ENCODE data around the gene RNASE8.

Gene RNASE8

DNA sequence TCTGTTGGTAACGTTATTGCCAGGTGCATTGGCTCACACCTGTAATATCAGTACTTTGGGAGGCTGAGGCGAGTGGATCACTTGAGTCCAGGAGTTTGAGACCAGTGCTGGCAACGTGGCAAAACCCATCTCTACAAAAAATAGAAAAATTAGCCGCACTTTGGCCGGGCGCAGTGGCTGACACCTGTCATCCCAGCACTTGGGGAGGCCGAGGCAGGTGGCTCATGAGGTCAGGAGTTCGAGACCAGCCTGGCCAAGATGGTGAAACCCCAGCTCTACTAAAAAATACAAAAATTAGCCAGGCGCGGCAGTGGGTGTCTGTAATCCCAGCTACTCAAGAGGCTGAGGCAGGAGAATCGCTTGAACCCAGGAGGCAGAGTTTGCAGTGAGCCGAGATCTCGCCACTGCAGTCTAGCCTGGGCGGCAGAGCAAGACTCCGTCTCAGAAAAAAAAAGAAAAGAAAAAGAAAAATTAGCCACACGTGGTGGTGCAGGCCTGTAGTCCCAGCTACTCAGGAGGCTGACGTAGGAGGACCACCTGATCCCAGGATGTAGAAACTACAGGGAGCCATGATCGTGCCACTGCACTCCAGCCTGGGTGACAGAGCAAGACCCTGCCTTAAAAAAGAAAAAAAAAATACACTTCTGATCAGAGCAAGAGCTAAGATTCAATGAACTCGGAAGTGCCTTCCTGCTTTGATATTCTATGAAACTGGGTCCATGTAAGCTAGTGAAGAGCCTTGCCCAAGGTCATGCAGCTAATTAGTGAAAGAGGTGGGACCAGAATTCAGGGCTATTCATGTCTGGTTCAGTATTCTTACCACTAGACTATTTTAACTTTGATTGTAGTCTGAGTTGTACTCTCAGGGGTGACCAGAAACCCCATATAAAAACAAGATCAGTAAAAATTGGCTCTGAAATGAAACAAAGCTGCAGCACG, 4.2 kb upstream of the RNASE8 start:
- DNase-seq (ENCODE audit: low read depth in 2 of 2) = no peak

DNA sequence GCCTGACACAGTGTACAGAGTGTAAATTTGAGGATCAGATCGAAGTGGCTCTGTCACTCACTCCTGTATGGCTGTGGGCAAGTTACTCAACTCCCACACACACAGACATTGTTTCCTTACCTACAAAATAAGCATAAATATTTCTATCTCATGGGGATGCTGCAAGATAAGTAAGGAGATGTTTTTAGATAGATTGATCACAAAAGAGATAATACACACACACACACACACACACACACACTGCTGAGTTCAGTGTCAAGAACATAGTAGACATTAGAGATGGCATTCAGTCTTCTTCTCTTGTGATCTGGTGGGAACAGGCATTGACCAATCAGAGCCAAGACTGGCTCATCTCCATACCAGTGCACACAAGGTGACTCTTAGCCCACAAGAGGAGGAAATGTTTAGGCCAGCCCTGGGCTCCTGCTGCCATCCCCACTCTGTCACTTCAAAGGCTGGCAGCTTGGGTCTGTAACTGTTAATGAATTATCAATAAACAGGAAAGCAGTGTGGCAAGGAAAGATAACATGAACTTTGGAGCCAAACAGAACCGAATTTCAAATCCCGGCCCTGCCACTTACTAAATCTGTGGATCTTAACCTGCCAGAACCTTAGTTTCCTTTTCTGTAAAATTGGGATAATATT, 3.4 kb upstream of the RNASE8 start:
- DNase-seq (ENCODE audit: low read depth in 2 of 2) = no peak

DNA sequence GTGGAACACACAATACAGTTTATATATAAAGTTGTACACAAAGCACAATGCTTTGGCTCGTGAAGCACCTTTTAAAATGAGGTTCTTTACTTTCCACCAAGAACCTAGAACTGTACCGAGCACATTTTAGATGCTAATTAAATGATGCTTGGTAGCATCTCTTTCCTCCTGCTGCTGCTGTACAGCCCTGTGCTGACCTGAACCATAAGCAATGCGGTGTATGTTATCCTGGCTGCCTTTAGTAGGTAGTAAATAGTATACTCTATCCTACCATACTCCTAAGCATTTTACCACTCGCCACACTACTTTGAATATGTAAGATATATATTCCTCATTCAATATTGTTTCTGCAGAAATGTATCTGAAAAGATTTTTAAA, 2.9 kb upstream of the RNASE8 start:
- DNase-seq (ENCODE audit: low read depth in 2 of 2) = no peak

DNA sequence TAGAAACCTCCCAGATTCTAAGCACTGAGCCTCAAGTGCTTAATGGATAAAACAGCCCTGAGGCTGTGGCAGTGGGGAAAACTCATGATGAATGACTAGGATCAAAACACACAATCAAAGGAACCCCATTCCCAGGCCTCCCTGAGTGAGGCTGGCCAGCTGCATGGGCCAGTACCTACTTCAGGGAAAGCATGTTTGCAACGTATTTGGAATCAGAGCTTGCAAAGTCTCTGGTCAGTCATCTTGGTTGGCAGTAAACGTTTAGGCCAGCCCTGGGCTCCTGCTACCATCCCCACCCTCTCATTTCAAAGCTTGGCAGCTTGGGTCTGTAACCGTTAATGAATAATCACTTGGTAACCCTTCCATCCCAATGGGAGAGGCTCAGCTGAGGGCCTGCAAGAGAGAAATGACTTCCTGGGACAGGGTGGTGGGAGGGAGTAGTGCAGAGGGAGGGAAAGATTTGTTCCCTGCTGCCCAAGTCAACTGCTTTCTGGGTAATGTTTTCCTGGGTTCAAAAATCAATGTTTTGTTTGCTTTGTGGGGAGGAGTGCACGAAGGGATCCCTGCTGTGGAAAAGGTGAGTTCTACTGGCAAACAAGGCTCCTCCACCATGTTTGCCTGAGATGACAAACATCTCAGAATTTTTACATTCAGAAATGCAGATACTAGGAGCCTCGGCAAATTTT, 2.0 kb upstream of the RNASE8 start:
- DNase-seq (ENCODE audit: low read depth in 2 of 2) = no peak

DNA sequence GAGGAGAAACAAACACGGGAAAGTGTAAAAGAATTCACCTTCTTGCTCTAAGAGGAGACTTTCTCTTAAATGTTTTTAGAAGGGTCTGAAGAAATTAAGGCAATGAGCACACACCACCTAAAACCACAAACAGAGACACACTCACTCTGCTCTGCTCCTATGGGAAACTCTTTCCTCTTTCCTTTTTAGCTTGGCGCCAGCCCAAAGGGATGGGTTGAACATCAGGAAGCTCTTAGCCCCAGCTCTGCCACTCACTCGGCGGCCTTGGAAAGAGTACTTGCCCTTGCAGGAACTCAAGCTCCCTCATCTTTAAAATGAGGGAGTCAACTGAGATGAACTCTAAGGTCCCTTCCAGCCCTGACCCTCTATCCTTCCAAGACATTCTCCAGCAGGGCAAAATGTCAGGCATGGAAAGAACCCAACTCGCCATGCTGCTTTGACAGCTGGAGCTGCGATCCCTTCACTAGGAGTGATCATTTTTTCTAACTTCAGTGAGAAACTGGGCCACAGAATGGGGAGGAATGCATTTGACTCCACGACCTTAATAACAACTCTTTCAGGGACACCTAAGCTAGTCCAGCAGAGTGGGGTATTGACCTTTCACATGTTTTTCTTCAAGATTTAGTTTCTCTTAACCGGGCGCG, 980 bp upstream of the RNASE8 start:
- no peak for DNase-seq (ENCODE audit: low read depth in 2 of 2)

DNA sequence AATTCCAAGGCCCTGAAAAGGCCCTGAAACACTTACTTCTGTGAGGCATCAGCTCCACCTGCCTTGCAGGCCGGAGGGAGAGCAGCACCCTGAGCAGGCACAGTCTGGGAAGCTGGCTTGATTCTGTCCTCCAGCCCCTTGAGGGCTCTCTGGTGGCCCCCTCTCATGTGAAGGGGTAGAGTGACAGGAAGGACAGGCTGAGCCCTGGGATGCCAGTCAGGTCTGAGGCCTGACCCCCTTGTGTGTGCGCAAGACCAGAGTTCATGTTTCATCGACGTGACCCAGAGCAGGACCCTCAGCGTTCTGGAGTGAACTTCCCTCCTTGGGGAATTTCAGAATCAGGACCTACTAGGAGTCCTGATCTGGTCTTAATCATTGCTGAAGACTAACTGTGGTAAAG, 1.3 kb downstream of the RNASE8 start:
- no peak for DNase-seq (ENCODE audit: low read depth in 2 of 2)

DNA sequence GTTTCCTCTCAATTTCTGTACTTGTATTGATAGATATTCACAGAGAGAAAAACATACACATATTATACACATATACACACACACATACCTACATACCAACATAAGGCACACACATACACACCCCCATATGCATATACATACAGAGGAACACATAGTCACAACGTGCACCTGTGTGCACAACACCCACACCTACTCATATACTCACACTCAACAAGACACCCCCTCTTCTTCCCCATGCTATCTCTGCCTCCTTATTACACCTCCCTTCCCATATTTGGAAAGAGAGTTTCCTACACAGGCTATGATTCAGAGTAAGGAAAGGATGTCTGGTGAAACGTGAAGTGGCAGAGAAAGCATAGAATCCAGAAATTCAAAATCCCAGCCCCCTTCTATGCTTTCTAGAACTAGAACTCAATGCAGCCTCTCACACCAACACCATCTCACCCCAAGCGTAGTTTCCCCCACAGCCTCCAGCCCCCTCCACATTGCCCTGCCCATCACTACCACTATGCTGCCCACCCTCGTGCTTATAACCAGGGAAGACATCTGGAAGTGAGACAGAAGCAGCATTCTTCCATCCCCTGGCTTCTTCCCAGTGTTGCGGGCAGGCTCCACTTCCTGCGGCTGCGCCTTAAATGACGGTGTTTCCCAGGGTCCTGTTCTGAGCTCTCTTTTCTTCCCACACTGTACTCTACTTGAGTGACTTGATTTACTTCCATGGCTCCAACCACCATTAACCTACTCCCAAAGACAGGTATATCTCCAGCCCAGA, 2.4 kb downstream of the RNASE8 start:
- DNase-seq (ENCODE audit: low read depth in 2 of 2) = no peak

DNA sequence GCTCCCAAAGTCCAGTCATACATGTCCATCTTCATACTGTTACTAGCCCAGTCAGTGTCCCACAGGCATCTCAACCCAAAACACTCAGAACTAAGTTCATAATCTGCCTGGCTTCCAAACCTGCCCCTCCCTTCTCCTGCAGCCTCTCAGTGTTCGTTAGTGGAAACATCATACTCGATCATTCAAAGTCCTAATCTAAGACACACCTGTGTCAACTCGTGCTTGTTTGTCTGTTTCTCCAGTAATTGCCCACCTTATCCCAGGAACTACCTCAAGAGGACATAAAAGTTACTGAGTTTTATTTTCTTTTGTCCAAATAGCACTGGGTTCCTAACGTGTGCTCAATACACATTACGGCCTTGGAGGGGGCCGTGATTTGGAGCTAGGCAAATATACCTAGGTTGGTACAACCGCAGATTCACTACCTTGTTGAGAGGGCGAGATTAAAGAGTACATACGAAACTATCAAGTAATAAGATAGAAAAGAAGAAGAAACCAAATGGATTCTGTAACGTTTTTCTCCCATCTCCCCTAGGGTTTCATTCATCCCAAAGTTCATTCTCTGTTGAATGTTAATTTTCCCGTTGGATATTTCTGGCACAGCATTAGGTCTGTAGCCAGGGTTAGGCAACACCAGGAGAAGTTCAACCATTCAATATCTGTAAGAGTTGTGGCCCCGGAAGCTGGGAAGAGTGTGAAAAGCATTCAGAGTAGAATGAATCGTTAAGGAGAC, 3.2 kb downstream of the RNASE8 start:
- DNase-seq (ENCODE audit: low read depth in 2 of 2) = no peak

DNA sequence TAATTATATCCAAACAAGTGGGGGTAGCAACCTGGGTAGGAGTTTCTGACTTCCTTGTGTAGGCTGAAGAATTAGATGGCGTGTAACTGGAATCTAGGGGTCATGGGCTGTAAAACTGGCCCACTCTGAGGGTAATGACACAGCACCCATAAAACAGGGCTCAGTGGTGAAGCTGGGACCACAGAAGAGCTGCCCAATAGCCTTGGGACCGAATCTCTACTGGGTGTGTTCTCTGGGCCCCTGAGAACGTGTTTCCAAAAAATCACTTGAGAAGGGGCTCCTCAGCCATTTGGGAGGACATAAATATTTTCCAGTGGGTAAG, 3.7 kb downstream of the RNASE8 start:
- no peak for DNase-seq (ENCODE audit: low read depth in 2 of 2)

DNA sequence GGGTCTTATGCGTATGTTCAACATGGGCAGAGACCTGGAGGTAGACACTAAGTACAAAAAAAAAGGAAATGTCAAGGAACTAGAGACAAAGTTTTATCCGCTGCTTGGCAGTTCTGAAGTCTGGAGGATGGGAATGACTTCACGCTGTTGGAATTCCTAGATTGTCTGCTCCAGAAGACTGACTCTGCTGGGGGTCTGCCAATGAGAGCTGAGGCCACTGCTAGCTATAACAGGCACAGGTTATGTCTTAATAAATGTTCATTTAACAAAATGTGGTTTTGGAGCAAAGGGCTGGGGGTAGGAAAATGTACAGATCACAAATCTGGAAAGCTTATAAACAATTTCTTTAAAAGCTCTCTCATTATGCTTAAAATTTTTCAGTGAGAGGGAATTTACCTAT, 5.9 kb downstream of the RNASE8 start:
- no peak for DNase-seq (ENCODE audit: low read depth in 2 of 2)

DNA sequence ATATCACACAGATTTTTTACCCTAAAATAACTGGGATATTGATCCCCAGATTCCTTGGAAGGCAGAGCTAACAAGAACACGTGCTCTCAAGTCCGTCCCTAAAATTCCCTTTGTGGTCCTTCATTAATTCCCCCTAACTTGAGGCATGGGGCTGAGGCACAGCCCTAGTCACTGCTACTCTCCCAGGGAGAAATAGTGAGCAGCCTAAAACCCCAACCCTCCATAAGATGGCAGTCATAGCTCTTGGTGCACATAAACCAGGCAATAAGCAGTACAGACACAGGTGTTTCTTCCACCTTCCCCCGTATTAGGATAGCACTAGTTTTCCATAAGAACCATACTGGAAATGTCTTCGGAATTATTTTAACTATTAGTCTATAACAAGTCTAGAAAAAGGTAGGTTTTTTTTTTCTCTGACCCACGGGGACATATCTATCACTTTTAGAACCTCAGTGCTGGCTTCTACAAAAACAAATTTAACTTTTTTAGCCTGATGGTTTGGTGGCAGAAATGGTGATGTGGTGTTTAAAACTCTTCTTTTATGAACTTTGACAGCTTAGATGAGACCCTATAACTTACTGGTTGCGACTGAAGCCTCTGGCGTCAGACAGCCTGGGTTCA, 9.4 kb downstream of the RNASE8 start:
- DNase-seq (ENCODE audit: low read depth in 2 of 2) = no peak

DNA sequence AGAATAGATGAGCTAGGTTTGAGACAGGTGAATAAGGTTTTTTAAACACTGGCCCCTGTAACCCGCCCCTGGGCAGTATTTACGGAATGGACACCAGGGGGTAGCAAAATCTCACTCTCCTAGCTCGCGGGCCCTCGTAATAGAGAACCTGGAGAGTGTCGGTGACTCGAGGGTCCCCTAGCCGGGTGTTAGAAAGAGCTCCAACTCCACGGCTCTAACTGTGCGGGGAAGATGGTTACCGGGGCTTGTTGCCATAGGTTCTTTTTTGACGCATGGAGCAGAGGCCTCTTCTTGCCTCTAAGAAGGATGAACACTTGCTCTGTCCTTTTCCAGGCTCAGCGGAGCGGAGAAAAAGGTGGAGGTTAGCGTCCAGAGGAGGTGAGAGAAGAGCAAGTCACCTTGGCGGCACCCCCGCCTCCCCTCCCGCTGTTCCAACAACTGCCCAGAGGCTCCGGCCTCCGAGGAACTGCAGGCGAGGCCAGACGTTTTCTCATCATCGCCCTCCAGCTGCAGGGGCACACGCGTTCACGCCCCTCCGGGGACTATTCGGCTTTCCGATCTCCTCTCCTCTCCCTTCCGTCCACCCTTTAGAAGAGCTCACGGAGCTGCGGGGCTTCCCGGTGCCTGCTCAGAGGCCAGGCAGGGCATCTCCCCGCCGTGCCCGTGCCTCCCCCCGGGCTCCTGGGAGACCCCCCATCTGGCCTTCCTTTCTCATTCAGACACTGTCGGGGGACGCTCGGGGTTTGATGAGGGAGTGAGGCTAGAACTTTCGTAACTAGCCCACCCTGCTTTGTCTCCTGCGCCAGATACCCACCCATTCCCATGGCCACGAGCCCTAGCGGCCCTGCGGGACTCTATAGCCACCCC, 11.1 kb downstream of the RNASE8 start:
- no peak for DNase-seq (ENCODE audit: low read depth in 2 of 2)

DNA sequence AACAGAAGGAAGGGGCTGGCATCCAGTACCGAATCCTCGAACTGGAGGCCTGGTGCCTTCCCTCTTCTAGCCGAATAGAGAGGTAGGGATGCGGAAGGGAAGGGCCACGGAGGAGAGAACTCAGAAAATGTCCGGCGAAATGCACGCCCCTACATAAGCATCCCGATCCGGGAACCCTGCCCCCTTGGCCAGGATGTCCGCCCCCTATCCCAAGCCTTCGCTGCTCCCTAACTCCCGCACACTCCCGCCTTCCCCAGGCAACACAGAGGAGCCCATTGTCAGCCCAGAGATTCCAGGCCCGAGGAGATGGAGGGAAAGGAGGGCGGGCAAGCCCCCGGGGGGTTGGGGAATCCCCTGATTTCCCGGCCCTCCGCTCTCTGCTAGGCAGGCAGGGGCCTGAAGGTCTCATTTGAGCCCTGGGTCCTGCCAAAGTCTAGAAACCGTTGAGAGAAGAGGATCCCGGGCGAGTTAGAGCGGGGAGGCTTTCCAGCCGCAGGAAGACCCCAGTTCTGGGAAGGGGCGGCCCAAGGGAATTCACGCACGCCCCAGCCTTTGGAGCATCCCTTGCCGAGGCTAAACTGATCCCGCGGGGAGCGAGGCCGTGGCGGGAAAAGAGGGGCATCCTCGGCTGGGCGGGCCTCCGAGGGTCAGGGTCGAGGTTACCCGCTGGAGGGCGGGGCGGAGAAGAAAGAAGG, 11.9 kb downstream of the RNASE8 start:
- no peak for DNase-seq (ENCODE audit: low read depth in 2 of 2)

DNA sequence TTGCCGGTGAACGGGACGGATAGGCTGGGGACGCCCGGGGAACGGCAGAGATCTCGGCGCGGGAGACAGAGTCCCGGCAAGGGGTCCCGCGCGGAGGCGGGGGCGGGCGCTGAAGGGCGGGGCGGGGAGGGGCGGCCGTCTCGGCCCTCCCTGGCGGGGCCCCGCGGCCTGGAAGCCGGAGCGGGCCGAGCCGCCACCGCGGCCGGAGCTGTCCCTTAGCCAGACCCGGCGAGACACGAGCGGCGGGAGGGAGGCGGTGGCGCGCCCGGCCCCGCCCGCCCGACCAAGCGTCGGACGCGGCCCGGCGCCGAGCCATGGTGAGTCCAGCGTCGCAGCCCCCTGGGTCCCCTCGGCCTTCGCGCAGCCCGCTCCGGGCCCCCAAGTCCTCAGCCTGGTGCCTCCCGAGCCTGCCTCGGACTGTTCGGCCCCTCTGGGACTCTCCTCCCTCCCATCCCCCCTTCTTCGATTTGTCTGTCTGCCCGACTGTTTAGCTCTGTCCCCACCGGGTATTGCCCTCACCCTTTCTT, 12.5 kb downstream of the RNASE8 start, which contains the start of gene ARHGEF40:
Gene ARHGEF40 (plus strand): TSS at position 222 of the 527 bp plus-strand sequence. CDS start 93 bp downstream, at position 315.
- no peak for DNase-seq (ENCODE audit: low read depth in 2 of 2)

DNA sequence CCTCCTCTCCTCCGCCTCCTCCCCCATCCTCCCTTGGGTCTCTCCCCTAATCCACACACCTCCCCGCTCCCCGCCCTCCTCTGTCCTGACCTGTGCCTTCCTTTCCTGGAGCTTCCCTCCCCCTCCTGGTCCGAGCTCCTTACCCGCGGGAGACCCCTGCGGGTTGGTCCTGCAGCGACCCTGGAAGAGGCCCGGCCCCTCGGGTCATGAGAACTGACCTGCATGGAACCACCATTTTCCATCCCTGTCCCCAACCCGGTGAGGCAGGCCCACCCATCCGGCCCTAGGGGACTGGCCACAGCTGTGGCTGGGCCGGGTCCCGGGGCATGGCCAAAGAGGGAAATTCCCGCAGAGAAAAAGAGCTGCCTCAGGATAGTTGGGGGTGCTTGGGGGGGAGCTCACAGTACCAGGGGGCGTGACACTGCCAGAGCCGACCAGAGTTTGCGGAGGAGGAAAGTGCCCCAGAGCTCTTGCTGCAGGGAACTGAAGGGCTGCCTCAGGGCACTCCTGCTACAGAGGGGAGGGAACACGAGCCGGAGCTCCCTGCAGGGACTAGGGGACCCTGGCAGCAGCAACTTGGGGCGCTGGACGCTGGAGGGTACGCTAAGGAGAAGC, 13.1 kb downstream of the RNASE8 start:
- no peak for DNase-seq (ENCODE audit: low read depth in 2 of 2)

DNA sequence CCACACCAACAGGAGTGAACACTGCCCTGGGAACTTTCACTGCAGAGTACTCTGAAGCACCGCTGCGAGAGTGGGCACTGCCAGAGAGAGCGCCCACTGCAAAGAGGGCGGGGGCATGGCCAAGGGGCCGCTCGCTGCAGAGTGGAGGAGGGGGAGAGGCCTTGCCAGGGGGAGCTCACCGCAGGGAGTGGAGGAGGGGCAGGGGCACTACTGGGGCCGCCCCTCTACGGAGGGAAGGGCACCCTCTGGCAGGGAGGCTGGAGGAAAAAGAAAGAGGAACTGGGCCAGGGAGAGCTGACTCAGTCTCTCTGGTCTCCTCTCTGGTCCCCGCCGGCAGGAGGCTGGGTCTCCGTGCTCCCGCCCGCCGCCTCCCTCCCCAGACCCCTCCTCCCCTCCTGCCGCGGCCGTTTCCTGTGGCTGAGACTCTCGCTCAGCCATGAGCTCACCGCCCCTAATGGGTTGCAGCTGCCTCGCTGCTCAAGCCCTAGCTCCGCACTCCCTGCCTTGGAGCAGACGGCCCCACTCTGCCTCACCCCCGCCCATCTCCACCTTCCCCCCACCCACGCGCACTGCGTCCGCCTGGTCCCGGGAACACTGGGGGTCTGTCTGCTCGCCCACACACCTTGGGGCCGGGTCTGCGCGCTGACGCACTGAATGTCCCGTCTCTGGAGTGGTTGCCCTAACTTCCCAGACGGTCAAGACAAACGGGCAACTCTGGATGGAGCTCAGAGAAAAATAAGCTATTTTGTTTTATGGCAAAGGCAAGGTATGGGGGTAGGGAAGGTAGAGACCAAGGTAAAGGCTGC, 13.8 kb downstream of the RNASE8 start:
- DNase-seq (ENCODE audit: low read depth in 2 of 2) = peak; percentile 28 to 35

DNA sequence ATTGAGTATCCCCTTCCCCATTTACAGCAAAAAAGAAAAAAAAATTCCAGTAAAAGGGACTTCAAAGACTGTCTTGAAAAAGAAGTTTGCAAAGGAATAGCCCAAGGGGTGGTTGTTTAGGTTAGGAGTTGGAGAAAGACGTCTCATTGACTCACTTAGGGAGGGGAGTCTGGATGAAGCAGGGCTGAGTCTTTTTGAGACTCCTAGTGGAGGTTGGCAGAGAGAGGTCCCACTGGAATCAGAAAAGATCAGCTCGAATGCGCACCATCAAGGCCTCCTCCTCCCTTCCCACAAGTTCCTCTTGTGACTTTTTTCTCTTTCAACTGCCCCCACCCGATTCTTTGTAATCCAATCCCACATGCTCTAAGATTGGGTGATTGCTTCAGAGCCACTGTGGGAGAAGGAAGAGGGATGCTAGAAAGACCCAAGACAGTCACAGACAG, 14.4 kb downstream of the RNASE8 start:
- DNase-seq (ENCODE audit: low read depth in 2 of 2) = no peak

All from stimulated activated CD8-positive, alpha-beta memory T cell treated with anti-CD3 and anti-CD28 coated beads, Interleukin-15, amount 100 ng/mL, for 48 hours (primary cell).